Subcutaneous abdominal adipose tissue (tissue), 5 donors: ENCODE measurements around the gene FBXO24.
"Not testable (repeated sequence)": the region's sequence is repeated elsewhere in the genome, so short reads cannot be mapped to it uniquely, and the experiment has no call there.

Experiments
- H3K27ac ChIP-seq: one replicate; pipeline ENCODE4 v1.7.0; 2013; ENCODE audit warnings: low read depth, mild to moderate bottlenecking, inconsistent platforms, low read length, moderate library complexity
- H3K27me3 ChIP-seq, 5 donors: one replicate each; pipeline ENCODE4 v1.7.0; 2013; ENCODE audit warnings: low read length in 5 of 5, inconsistent platforms in 1 of 5; ENCODE audit not compliant: control insufficient read depth in 5 of 5, insufficient read depth in 4 of 5
- H3K36me3 ChIP-seq, 5 donors: one replicate each; pipeline ENCODE4 v1.7.0; 2013; ENCODE audit warnings: low read length in 5 of 5; ENCODE audit not compliant: control insufficient read depth in 5 of 5, insufficient read depth in 5 of 5
- H3K4me1 ChIP-seq, 5 donors: one replicate each; pipeline ENCODE4 v1.7.0; 2013; ENCODE audit warnings: low read length in 5 of 5, mild to moderate bottlenecking in 3 of 5, moderate library complexity in 1 of 5; ENCODE audit not compliant: control insufficient read depth in 5 of 5, insufficient read depth in 5 of 5
- H3K4me3 ChIP-seq, 5 donors: one replicate each; pipeline ENCODE4 v1.7.0; 2013; ENCODE audit warnings: low read length in 5 of 5, low read depth in 1 of 5
- H3K9ac ChIP-seq, 5 donors: one replicate each; pipeline ENCODE4 v1.7.0; 2013; ENCODE audit warnings: low read length in 5 of 5, mild to moderate bottlenecking in 4 of 5, moderate library complexity in 3 of 5
- H3K9me3 ChIP-seq, 5 donors: one replicate each; pipeline ENCODE4 v1.7.0; 2013; ENCODE audit warnings: low read length in 5 of 5; ENCODE audit not compliant: control insufficient read depth in 5 of 5
- donor health status: healthy.
- donor health status: healthy.
- donor health status: healthy.
- donor health status: healthy.
- donor health status: healthy.

FBXO24 gene

DNA sequence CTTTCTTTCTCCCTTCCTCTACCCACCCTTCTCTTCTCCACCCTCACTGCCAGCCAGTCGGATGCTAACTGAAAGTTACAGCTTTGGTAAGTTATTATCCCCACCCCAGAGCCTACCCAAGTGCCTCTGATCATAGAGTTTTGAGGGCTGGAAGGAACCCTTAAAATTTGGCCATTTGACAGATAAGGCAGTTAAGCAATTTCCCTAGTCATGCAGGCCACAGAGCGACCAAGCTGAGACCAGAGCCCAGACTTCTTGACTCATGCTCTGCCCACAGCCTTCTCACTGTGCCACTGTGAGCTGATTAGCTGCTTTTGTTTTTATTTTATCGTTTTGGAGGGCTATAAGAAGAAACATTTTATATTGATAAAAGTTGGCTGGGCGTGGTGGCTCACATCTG is 29.6 kb upstream of the FBXO24 start:
- no peak overlapping the region for H3K27ac ChIP-seq
- H3K9me3 ChIP-seq: no peaks in the 10 kb centered on the region
- H3K36me3 ChIP-seq: peaks cover 0 to 37% (median 30%) of the 10 kb centered on the region in 5 donors
- no peaks in the 10 kb centered on the region for H3K27me3 ChIP-seq
- no peak overlapping the region for H3K4me3 ChIP-seq
- peaks cover 1 to 26% (median 11%) of the 10 kb centered on the region in 5 donors for H3K4me1 ChIP-seq
- H3K9ac ChIP-seq: no peak overlapping the region

GRCh38 chr7:100559127-100559526 is 27.0 kb upstream of the FBXO24 start:
- Histone ChIP-seq H3K27me3 (no peaks in the 10 kb centered on the region), H3K4me1 (peaks cover 1 to 52% (median 23%) of the 10 kb centered on the region in 5 donors), H3K27ac (no peak overlapping the region), H3K9ac (no peak overlapping the region), H3K9me3 (no peaks in the 10 kb centered on the region), H3K36me3 (peaks cover 0 to 33% (median 16%) of the 10 kb centered on the region in 5 donors), H3K4me3 (no peak overlapping the region)

DNA sequence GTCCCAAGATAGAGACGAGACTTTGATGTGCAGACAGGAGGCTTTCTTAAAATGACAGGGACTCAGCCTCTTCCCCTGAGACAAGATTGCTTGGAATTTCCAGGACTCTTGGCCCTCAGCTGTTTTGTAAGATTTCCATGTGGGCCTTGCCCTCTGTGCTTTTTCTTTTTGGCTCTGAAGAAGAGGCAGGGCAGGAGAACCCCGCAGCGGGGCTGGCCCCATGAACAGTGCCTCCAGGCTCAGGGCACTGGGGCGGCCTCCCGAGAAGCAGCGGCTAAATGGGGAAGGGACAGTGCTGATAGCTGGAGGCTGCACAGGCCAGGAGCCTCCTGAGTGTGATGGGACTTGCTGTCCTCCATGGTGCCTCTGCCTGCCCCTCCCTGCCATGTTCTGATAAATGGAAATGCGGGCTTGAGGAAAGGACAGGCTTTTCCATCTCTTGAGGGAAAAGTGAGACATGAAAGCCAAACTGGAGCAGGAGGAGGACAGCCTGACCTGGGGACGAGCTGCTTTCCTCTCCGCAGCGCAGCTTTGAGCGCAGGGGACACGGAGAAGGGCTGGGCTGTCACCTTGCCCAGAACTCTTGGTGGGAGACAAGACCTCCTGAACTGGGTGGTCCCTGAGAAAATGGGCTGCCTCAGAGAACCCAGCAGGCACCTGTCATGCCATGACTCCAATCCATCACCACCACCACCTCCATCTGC is 24.5 kb upstream of the FBXO24 start:
- no peak overlapping the region for H3K4me3 ChIP-seq
- peaks cover 1 to 52% (median 22%) of the 10 kb centered on the region in 5 donors for H3K4me1 ChIP-seq
- H3K9ac ChIP-seq: peak overlapping the region in 2 of 5 donors; percentile 23 to 50
- no peaks in the 10 kb centered on the region for H3K27me3 ChIP-seq
- H3K9me3 ChIP-seq: no peaks in the 10 kb centered on the region
- no peak overlapping the region for H3K27ac ChIP-seq
- peaks cover 0 to 20% (median 7%) of the 10 kb centered on the region in 5 donors for H3K36me3 ChIP-seq

GRCh38 chr7:100562195-100563099 is 23.7 kb upstream of the FBXO24 start:
- Histone ChIP-seq H3K27me3 (no peaks in the 10 kb centered on the region), H3K36me3 (peaks cover 0 to 18% (median 7%) of the 10 kb centered on the region in 5 donors), H3K4me3 (no peak overlapping the region), H3K9me3 (no peaks in the 10 kb centered on the region), H3K27ac (no peak overlapping the region), H3K9ac (peak overlapping the region in 1 of 5 donors; percentile 23), H3K4me1 (peaks cover 1 to 57% (median 20%) of the 10 kb centered on the region in 5 donors)

- Histone ChIP-seq H3K36me3 (peaks cover 0 to 18% (median 7%) of the 10 kb centered on the region in 5 donors), H3K4me3 (no peak overlapping the region), H3K4me1 (peaks cover 1 to 60% (median 21%) of the 10 kb centered on the region in 5 donors), H3K27ac (no peak overlapping the region), H3K9ac (no peak overlapping the region), H3K27me3 (no peaks in the 10 kb centered on the region), H3K9me3 (no peaks in the 10 kb centered on the region)
These were observed 23.0 kb upstream of the FBXO24 start for GRCh38 chr7:100563100-100563564.

DNA sequence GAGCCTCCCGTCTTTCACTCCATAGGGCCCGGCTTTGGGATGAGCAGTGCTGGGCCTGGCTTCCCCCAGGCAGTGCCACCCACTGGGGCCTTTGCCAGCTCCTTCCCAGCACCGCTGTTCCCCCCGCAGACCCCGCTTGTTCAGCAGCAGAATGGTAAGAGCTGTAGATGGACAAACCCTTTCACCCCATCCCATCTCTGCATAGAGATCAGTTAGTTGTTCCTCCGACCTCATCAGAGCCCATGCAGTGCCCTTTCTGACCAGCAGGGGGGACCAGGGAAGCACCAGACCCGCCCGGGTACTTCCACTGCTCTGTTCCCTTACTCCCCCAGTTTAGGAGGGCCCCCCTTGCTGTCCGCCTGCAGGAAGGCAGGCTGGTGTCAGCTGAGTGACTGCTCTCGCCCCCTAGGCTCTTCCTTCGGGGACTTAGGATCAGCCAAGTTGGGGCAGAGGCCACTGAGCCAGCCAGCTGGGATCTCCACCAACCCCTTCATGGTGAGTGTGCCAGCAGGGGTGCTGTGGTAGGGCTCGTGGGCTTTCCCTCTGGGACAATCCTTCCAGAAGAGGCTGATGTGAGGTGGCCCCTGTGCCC is 22.2 kb upstream of the FBXO24 start:
- Histone ChIP-seq H3K9ac (peak overlapping the region in 1 of 5 donors; percentile 21), H3K27ac (no peak overlapping the region), H3K4me3 (no peak overlapping the region), H3K36me3 (peaks cover 0 to 18% (median 7%) of the 10 kb centered on the region in 5 donors), H3K4me1 (peaks cover 1 to 62% (median 22%) of the 10 kb centered on the region in 5 donors), H3K9me3 (no peaks in the 10 kb centered on the region), H3K27me3 (no peaks in the 10 kb centered on the region)

- not testable (repeated sequence) for H3K9ac ChIP-seq, H3K27ac ChIP-seq, H3K4me3 ChIP-seq, H3K27me3 ChIP-seq, H3K9me3 ChIP-seq
- Histone ChIP-seq H3K4me1 (peaks cover 0 to 63% (median 23%) of the 10 kb centered on the region in 5 donors), H3K36me3 (peaks cover 0 to 18% (median 7%) of the 10 kb centered on the region in 5 donors)
These were observed 21.7 kb upstream of the FBXO24 start for GRCh38 chr7:100564405-100564804.

DNA sequence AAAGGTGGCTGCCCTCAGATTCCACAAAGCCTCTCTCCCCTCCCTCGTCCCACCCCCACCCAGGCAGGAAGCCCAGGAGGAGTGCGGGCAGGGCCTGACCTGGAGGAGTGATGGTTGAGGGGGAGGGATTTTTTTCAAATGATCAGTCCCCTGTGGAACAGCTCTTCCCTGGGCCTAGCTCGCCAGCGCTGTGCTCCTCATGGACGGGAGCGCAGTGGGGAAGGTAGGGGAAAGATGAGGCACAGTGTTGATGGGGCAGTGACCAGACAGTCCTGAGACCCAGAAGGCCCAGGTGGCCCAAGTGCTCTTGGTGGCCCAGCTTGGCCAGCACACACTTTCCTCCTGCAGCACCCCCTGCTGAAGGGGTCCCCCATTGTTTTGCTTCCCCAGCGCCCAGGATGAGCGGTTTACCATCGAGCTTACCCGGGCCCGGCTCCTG is 21.0 kb upstream of the FBXO24 start:
- H3K9ac ChIP-seq: no peak overlapping the region
- no peak overlapping the region for H3K4me3 ChIP-seq
- H3K9me3 ChIP-seq: no peaks in the 10 kb centered on the region
- no peaks in the 10 kb centered on the region for H3K27me3 ChIP-seq
- peaks cover 0 to 67% (median 31%) of the 10 kb centered on the region in 5 donors for H3K4me1 ChIP-seq
- H3K36me3 ChIP-seq: peaks cover 0 to 18% (median 7%) of the 10 kb centered on the region in 5 donors
- no peak overlapping the region for H3K27ac ChIP-seq

- Histone ChIP-seq H3K9me3 (no peaks in the 10 kb centered on the region), H3K4me3 (no peak overlapping the region), H3K9ac (no peak overlapping the region), H3K27me3 (no peaks in the 10 kb centered on the region), H3K4me1 (peaks cover 1 to 70% (median 34%) of the 10 kb centered on the region in 5 donors), H3K27ac (no peak overlapping the region), H3K36me3 (peaks cover 0 to 18% (median 7%) of the 10 kb centered on the region in 5 donors)
These were observed 20.1 kb upstream of the FBXO24 start for GRCh38 chr7:100566018-100566531.
